IMR-90 (cell line): ENCODE measurements around the gene NUP210. TPM values are rescaled to one million over a fixed set of nuclear protein-coding genes. Genes with fewer than 3 reads are reported as not detected.
A peak's percentile ranks its signal among the peaks of the same experiment; 100 is the strongest.

Source experiments
- ATAC-seq: fragments of 200-7000 bp; cut with Tn5 transposase; 2 replicates; pipeline ENCODE4 v1.9.1; 2020; ENCODE audit warnings: low read depth, mild to moderate bottlenecking, moderate library complexity
- BruUV-seq: library from RNA; stranded (reverse); fragments of 400-500 nt; replicated peaks from 2 replicates; lab custom pipeline; 2021; lab: Mats Ljungman, UMichigan
- CTCF ChIA-PET: fragments of 300-600 bp; formaldehyde crosslinking; extraction: SDS; loops from one replicate; lab custom pipeline; 2021; ENCODE audit warnings: antibody characterized with exemption; lab: Yijun Ruan, JAX
- POLR2A ChIA-PET: fragments of 300-600 bp; sonication (Branson Sonifier 250); formaldehyde crosslinking; loops from one replicate; lab custom pipeline; 2022; ENCODE audit warnings: antibody characterized with exemption; ENCODE audit not compliant: unreplicated experiment; lab: Charles Lee
- DNase-seq: peaks from one replicate; pipeline ENCODE4 v3.0.0; 2013
- H2AFZ ChIP-seq: replicated peaks from 2 replicates; pipeline ENCODE3; 2013; ENCODE audit warnings: low read length, mild to moderate bottlenecking; ENCODE audit not compliant: poor library complexity
- H2AK5ac ChIP-seq: 2 replicates; pipeline ENCODE4 v1.6.1; 2013; ENCODE audit warnings: low read depth, low read length, inconsistent platforms
- H2AK9ac ChIP-seq: replicated peaks from 2 replicates; pipeline ENCODE3; 2013; ENCODE audit warnings: mild to moderate bottlenecking, low read depth, low read length, moderate library complexity; ENCODE audit not compliant: poor library complexity
- H2BK120ac ChIP-seq: 2 replicates; pipeline ENCODE4 v1.6.1; 2013; ENCODE audit warnings: low read depth, low read length, inconsistent platforms
- H2BK15ac ChIP-seq: 3 replicates; pipeline ENCODE4 v1.6.1; 2013; ENCODE audit warnings: low read depth, low read length, inconsistent platforms
- H2BK20ac ChIP-seq: 2 replicates; pipeline ENCODE4 v1.6.1; 2013; ENCODE audit warnings: low read depth, mild to moderate bottlenecking, inconsistent platforms, low read length, moderate library complexity
- H2BK5ac ChIP-seq: 2 replicates; pipeline ENCODE4 v1.6.1; 2013; ENCODE audit warnings: mild to moderate bottlenecking, low read depth, low read length, inconsistent platforms; ENCODE audit not compliant: poor library complexity, severe bottlenecking
- H3K14ac ChIP-seq: replicated peaks from 2 replicates; pipeline ENCODE4 v1.6.1; 2013; ENCODE audit warnings: low read depth, low read length, inconsistent platforms
- H3K18ac ChIP-seq: 2 replicates; pipeline ENCODE4 v1.6.1; 2013; ENCODE audit warnings: low read depth, low read length, control low read depth
- H3K23ac ChIP-seq: 2 replicates; pipeline ENCODE4 v1.6.1; 2013; ENCODE audit warnings: low read depth, low read length, inconsistent platforms
- H3K27ac ChIP-seq: 2 replicates; pipeline ENCODE4 v1.5.1; 2013; ENCODE audit warnings: mild to moderate bottlenecking, control low read depth, low read length; ENCODE audit not compliant: insufficient read depth
- H3K27me3 ChIP-seq: 2 replicates; pipeline ENCODE4 v1.6.1; 2013; ENCODE audit warnings: low read length; ENCODE audit not compliant: control insufficient read depth, insufficient read depth
- H3K36me3 ChIP-seq: 2 replicates; pipeline ENCODE4 v1.6.1; 2013; ENCODE audit warnings: low read length, mixed read lengths; ENCODE audit not compliant: control insufficient read depth, insufficient read depth
- H3K4ac ChIP-seq: 2 replicates; pipeline ENCODE4 v1.6.1; 2013; ENCODE audit warnings: low read depth, low read length, inconsistent platforms
- H3K4me1 ChIP-seq: 2 replicates; pipeline ENCODE4 v1.6.1; 2013; ENCODE audit warnings: low read length, mixed read lengths; ENCODE audit not compliant: control insufficient read depth, insufficient read depth
- H3K4me2 ChIP-seq: 2 replicates; pipeline ENCODE4 v1.6.1; 2013; ENCODE audit warnings: low read depth, mild to moderate bottlenecking, control low read depth, low read length, moderate library complexity
- H3K4me3 ChIP-seq: 2 replicates; pipeline ENCODE4 v1.5.1; 2013; ENCODE audit warnings: low read depth, mild to moderate bottlenecking, control low read depth, low read length, moderate library complexity; ENCODE audit not compliant: insufficient read depth
- H3K56ac ChIP-seq: 2 replicates; pipeline ENCODE4 v1.6.1; 2013; ENCODE audit warnings: low read length, inconsistent platforms; ENCODE audit not compliant: insufficient read depth; ENCODE audit errors: extremely low read depth
- H3K79me1 ChIP-seq, 2 experiments: 2 replicates each; pipeline ENCODE4 v1.6.1; 2013; ENCODE audit warnings: low read length in 2 of 2, inconsistent platforms in 1 of 2, low read depth in 1 of 2
- H3K9ac ChIP-seq: 2 replicates; pipeline ENCODE4 v1.6.1; 2013; ENCODE audit warnings: low read depth, low read length, control low read depth
- H3K9me1 ChIP-seq: 2 replicates; pipeline ENCODE4 v1.6.1; 2013; ENCODE audit warnings: low read length, inconsistent platforms; ENCODE audit not compliant: insufficient read depth
- H3K9me3 ChIP-seq: 2 replicates; pipeline ENCODE4 v1.6.1; 2013; ENCODE audit warnings: low read length; ENCODE audit not compliant: control insufficient read depth, insufficient read depth
- H4K20me1 ChIP-seq: 2 replicates; pipeline ENCODE4 v1.6.1; 2013; ENCODE audit warnings: low read length, inconsistent platforms; ENCODE audit not compliant: insufficient read depth
- H4K5ac ChIP-seq: 2 replicates; pipeline ENCODE4 v1.6.1; 2013; ENCODE audit warnings: mild to moderate bottlenecking, low read depth, low read length, control low read depth
- H4K8ac ChIP-seq, 2 experiments: 2 replicates each; pipeline ENCODE4 v1.6.1; 2013; ENCODE audit warnings: low read depth in 2 of 2, low read length in 2 of 2, control low read depth in 1 of 2, inconsistent platforms in 1 of 2
- H4K91ac ChIP-seq: 2 replicates; pipeline ENCODE4 v1.6.1; 2013; ENCODE audit warnings: low read depth, low read length, inconsistent platforms; ENCODE audit not compliant: insufficient read depth
- BHLHE40 ChIP-seq: fragments of 150-350 bp; IDR thresholded peaks from 2 replicates; pipeline ENCODE4 v1.6.1; 2016; ENCODE audit warnings: mild to moderate bottlenecking, low read depth, low read length
- MAFK ChIP-seq: IDR thresholded peaks from 2 replicates; pipeline ENCODE4 v1.6.1; 2012; ENCODE audit warnings: low read depth, low read length, improper control_type of control experiment
- RFX5 ChIP-seq: IDR thresholded peaks from 2 replicates; pipeline ENCODE4 v1.8.0; 2012; ENCODE audit warnings: low read depth, mild to moderate bottlenecking, low read length, moderate library complexity
- SMC3 ChIP-seq: fragments of 150-350 bp; IDR thresholded peaks from 2 replicates; pipeline ENCODE4 v1.6.1; 2016; ENCODE audit warnings: low read depth, mild to moderate bottlenecking, antibody characterized with exemption, low read length, moderate library complexity
- WGBS, 2 experiments: methylation state at CpG; one replicate each; pipeline versions ENCODE4 v1.1.5 to v1.1.7; 2013; ENCODE audit warnings: missing lambda C conversion rate in 2 of 2; ENCODE audit not compliant: insufficient read length in 1 of 2; ENCODE audit errors: extremely low coverage in 2 of 2; 5-methylcytosine and 5-hydroxymethylcytosine counted together
- dilution Hi-C: fragments of 300-500 bp; cut with HindIII; formaldehyde crosslinking; loops from one replicate; pipeline ENCODE4 v1.14.3; 2018; ENCODE audit warnings: low sequenced_read_pairs; ENCODE audit not compliant: unreplicated experiment
- in situ Hi-C: fragments of 300-500 bp; cut with MboI; formaldehyde crosslinking; loops from 3 replicates; pipeline ENCODE4 v1.14.3; 2019; ENCODE audit warnings: low sequenced_read_pairs, inconsistent platforms, mixed read lengths
- intact Hi-C: fragments of 100-400 bp; cut with micrococcal nuclease; formaldehyde crosslinking; loops from 2 replicates; pipeline ENCODE4 v1.10.0; 2022
- polyA plus RNA-seq, 3 experiments: library from polyadenylated mRNA; depleted of rRNA; stranded (reverse); fragments of >200 nt; gene quantifications; 2 replicates each; pipeline ENCODE4 v1.2.3, GENCODE V29; 2012; ENCODE audit warnings: low replicate concordance in 1 of 3
- total RNA-seq: library from RNA; depleted of rRNA; stranded (reverse); fragments of >200 nt; gene quantifications from 2 replicates; pipeline ENCODE4 v1.2.3, GENCODE V29; 2012
- TF ChIP-seq, protein P1 (sequence below): fragments of 150-350 bp; IDR thresholded peaks from 2 replicates; pipeline ENCODE4 v1.6.1; 2016; ENCODE audit warnings: low read depth, mild to moderate bottlenecking, low read length, moderate library complexity, borderline replicate concordance

Gene NUP210
- total and polyA plus RNA-seq, 2 of the 4 experiments (the other 2 are of a cell fraction): under 0.01 to 0.03 TPM

DNA sequence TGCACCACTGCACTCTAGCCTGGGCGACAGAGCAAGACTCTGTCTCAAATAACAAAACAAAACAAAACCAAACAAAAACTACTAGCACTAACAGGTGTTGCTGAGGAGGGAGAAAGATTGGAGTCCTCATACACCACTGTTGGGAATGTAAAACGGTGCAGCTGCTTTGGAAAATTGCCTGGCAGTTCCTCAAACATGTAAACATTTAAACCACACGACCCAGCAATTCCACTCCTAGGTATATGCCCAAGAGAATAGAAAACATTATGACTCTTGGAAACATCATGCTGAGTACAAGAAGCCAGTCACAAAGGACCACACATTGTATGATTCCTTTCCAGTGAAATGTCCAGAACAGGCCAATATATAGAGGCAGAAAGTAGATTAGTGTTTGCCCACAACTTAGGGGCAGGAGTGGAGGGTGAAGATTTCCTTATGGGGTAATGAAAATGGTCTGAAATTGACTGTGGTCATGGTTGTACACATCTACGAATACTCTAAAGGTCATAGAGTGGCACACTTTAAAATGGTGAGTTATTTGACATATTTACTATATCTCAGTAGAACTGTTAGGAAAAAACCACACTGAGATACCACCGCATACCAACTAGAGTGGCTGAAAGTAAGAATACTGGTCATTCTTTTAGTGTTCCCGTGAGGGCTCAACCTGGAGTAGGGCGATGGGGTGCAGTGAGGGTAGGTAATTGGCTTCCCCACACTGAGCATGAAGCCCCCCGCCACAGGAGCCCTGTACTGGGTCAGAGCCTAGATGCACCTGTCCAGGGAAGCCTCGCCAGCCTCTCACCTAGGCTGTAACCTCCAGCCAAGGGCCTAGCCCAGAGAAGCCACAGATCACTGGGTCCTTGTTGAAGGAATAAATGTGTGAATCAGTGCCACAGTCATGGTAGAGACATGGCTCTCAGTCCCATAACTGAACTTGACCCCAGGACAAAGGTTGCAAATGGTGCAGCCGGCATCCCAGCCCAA lies 131.1 kb downstream of the NUP210 start:
- dilution Hi-C loops: no loop called here
- no TSS peak for BruUV-seq
- no peak for ATAC-seq

More for the DNA sequence above, 131.1 kb downstream of the NUP210 start:
- peak; percentile 3 for DNase-seq
- no peak overlapping the region for H2BK120ac ChIP-seq
- 67% methylated on average over 1 of the region's 10 CpGs; no CpG with 5 or more reads in 1 of the 2 experiments for WGBS, 2 experiments
- no peak overlapping the region for H2AFZ ChIP-seq
- H2BK5ac ChIP-seq: no peak overlapping the region
- H4K8ac ChIP-seq: no peak overlapping the region
- no peak overlapping the region for H3K27ac ChIP-seq
- CTCF ChIA-PET: no interaction called here
- no peak overlapping the region for H3K14ac ChIP-seq
- no peak overlapping the region for H3K9ac ChIP-seq
- no peaks in the 10 kb centered on the region for H4K20me1 ChIP-seq
- peaks cover under 1% of the 10 kb centered on the region; the same call in 1 of the 2 replicates for H3K36me3 ChIP-seq
- H3K9me1 ChIP-seq: no peaks in the 10 kb centered on the region
- H3K9me3 ChIP-seq: peaks cover 14% of the 10 kb centered on the region
- H4K91ac ChIP-seq: no peak overlapping the region
- H3K27me3 ChIP-seq: peaks cover 25% of the 10 kb centered on the region
- no peak overlapping the region for H3K23ac ChIP-seq
- no peak overlapping the region for H3K18ac ChIP-seq
- H3K4me1 ChIP-seq: no peaks in the 10 kb centered on the region
- no peak overlapping the region for H4K5ac ChIP-seq
- no peak overlapping the region for H3K4ac ChIP-seq
- POLR2A ChIA-PET: no interaction called here
- no peak overlapping the region for H3K4me3 ChIP-seq
- intact Hi-C loops: no loop called here
- H3K79me1 ChIP-seq: no peaks in the 10 kb centered on the region
- no peak overlapping the region for H2AK5ac ChIP-seq
- H3K56ac ChIP-seq: no peak overlapping the region
- in situ Hi-C loops: no loop called here
- no peak overlapping the region for H2BK20ac ChIP-seq
- H2AK9ac ChIP-seq: no peak overlapping the region
- no peak overlapping the region for H2BK15ac ChIP-seq
- TF ChIP-seq MAFK (no peak), RFX5 (no peak), BHLHE40 (no peak), SMC3 (no peak)
- TF ChIP-seq, protein P1, sequence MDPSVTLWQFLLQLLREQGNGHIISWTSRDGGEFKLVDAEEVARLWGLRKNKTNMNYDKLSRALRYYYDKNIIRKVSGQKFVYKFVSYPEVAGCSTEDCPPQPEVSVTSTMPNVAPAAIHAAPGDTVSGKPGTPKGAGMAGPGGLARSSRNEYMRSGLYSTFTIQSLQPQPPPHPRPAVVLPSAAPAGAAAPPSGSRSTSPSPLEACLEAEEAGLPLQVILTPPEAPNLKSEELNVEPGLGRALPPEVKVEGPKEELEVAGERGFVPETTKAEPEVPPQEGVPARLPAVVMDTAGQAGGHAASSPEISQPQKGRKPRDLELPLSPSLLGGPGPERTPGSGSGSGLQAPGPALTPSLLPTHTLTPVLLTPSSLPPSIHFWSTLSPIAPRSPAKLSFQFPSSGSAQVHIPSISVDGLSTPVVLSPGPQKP: no peak
- H3K4me2 ChIP-seq: no peak overlapping the region
